H1 (cell line): ENCODE data around the gene ADGRF5. TPM values are rescaled to one million over a fixed set of nuclear protein-coding genes. Genes with fewer than 3 reads are reported as not detected.

Experiments
- ASH2L ChIP-seq: fragments of 200-600, 300-600 bp; sonication (generic); IDR thresholded peaks from one replicate; pipeline ENCODE4 v1.7.1; 2017; ENCODE audit warnings: low read length
- CHD1 ChIP-seq: IDR thresholded peaks from 2 replicates; pipeline ENCODE4 v1.6.1; 2012; ENCODE audit warnings: low read depth, low read length, improper control_type of control experiment
- GABPA ChIP-seq: IDR thresholded peaks from 2 replicates; pipeline ENCODE4 v1.6.1; 2011; ENCODE audit warnings: mild to moderate bottlenecking, low read length, moderate library complexity, borderline replicate concordance; ENCODE audit not compliant: insufficient read depth
- JUN ChIP-seq: IDR thresholded peaks from 2 replicates; pipeline ENCODE4 v1.6.1; 2011; ENCODE audit warnings: low read depth, mild to moderate bottlenecking, improper control_type of control experiment, low read length
- JUND ChIP-seq: IDR thresholded peaks from 2 replicates; pipeline ENCODE4 v1.6.1; 2011; ENCODE audit warnings: mild to moderate bottlenecking, improper control_type of control experiment, low read length
- NANOG ChIP-seq: IDR thresholded peaks from 2 replicates; pipeline ENCODE4 v1.6.1; 2011; ENCODE audit warnings: low read length, low read depth, mild to moderate bottlenecking, inconsistent platforms; ENCODE audit not compliant: insufficient read depth, poor library complexity, severe bottlenecking
- POLR2AphosphoS5 ChIP-seq: IDR thresholded peaks from 2 replicates; pipeline ENCODE4 v1.6.1; 2011; ENCODE audit warnings: low read depth, low read length
- POU5F1 ChIP-seq: IDR thresholded peaks from 2 replicates; pipeline ENCODE4 v1.6.1; 2011; ENCODE audit warnings: low read depth, mild to moderate bottlenecking, low read length, moderate library complexity
- polyA plus RNA-seq, 7 experiments: library from polyadenylated mRNA; depleted of rRNA in 3 of 7; stranded (reverse) in 5 of 7; unstranded in 2 of 7; fragments of >200 nt in 5 of 7; fragments of 200-250 nt in 2 of 7; gene quantifications; 1 replicate in 5 of 7; 2 replicates in 1 of 7; 4 replicates in 1 of 7; pipeline versions ENCODE4 v1.2.1 to v1.2.3, GENCODE V29; 2011 to 2013; ENCODE audit warnings: missing spikeins in 2 of 7, mixed read lengths in 2 of 7
- total RNA-seq: library from RNA; stranded (reverse); fragmentation: NEBNext Ultra II Directional; extraction: Animal tissue kit (Norgen Biotek cat#: 25700); gene quantifications from 2 replicates; pipeline ENCODE4 v1.2.1, GENCODE V29; 2021

Gene ADGRF5
- total and polyA plus RNA-seq, 2 of the 8 experiments (the other 6 are each of a cell fraction or from before 2014, with no cell fraction given) = 0.06 TPM; not detected in 1

GRCh38 chr6:46964716-46965519, 43.2 kb upstream of the ADGRF5 start (continued):
- TF ChIP-seq ASH2L = no peak
- no peak for TF ChIP-seq CHD1
- no peak for TF ChIP-seq POU5F1
- no peak for TF ChIP-seq POLR2AphosphoS5
- no peak for TF ChIP-seq NANOG
- no peak for TF ChIP-seq GABPA
- TF ChIP-seq JUN = no peak
- no peak for TF ChIP-seq JUND
